Smooth muscle cell (in vitro differentiated cells): Measurements from ENCODE around the gene RELT. TPM values are rescaled to one million over a fixed set of nuclear protein-coding genes. Genes with fewer than 3 reads are reported as not detected.

Experiments used
- DNase-seq: peaks from one replicate; lab custom pipeline; 2025; ENCODE audit not compliant: unreplicated experiment; lab: John Stamatoyannopoulos, UW
- H2AFZ ChIP-seq: fragments of 200-600 bp; sonication (generic); 2 replicates; pipeline ENCODE4 v1.6.0; 2016; ENCODE audit warnings: antibody characterized with exemption, low read depth, mild to moderate bottlenecking
- H3F3A ChIP-seq: fragments of 200-600 bp; sonication (generic); 2 replicates; pipeline ENCODE4 v1.6.0; 2017; ENCODE audit warnings: antibody characterized with exemption, low read depth
- H3K27ac ChIP-seq: fragments of 200-600 bp; sonication (generic); 2 replicates; pipeline ENCODE4 v1.5.1; 2016; ENCODE audit warnings: low read depth, mild to moderate bottlenecking
- H3K27me3 ChIP-seq: fragments of 200-600 bp; sonication (generic); 2 replicates; pipeline ENCODE4 v1.6.1; 2016; ENCODE audit warnings: low read depth, mild to moderate bottlenecking
- H3K36me3 ChIP-seq: fragments of 200-600 bp; sonication (generic); 2 replicates; pipeline ENCODE4 v1.5.1; 2016; ENCODE audit warnings: low read depth
- H3K4me1 ChIP-seq: fragments of 200-600 bp; sonication (generic); 2 replicates; pipeline ENCODE4 v1.5.1; 2016; ENCODE audit warnings: low read depth
- H3K4me2 ChIP-seq: fragments of 200-600 bp; sonication (generic); 2 replicates; pipeline ENCODE4 v1.6.0; 2016; ENCODE audit warnings: mild to moderate bottlenecking
- H3K4me3 ChIP-seq: fragments of 200-600 bp; sonication (generic); 2 replicates; pipeline ENCODE4 v1.5.1; 2016; ENCODE audit warnings: mild to moderate bottlenecking
- H3K79me2 ChIP-seq: fragments of 200-600 bp; sonication (generic); 2 replicates; pipeline ENCODE4 v1.6.0; 2016; ENCODE audit warnings: low read depth, mild to moderate bottlenecking
- H3K9ac ChIP-seq: fragments of 200-600 bp; sonication (generic); 2 replicates; pipeline ENCODE4 v1.6.0; 2016; ENCODE audit warnings: low read depth
- H3K9me3 ChIP-seq: fragments of 200-600 bp; sonication (generic); replicated peaks from 2 replicates; pipeline ENCODE4 v1.5.1; 2016; ENCODE audit warnings: low read depth
- H4K20me1 ChIP-seq: fragments of 200-600 bp; sonication (generic); 2 replicates; pipeline ENCODE4 v1.6.0; 2016; ENCODE audit warnings: low read depth
- WGBS: methylation state at CpG from one replicate; pipeline ENCODE4 v1.1.7; 2016; ENCODE audit warnings: low lambda C conversion rate; 5-methylcytosine and 5-hydroxymethylcytosine counted together
- polyA plus RNA-seq: library from polyadenylated mRNA; unstranded; fragments of >200 nt; fragmentation: Nextera tagmentation; extraction: Ambion mirVana; gene quantifications from 2 replicates; pipeline ENCODE4 v1.2.1, GENCODE V29; 2016
- total RNA-seq: library from RNA; depleted of rRNA; stranded (reverse); fragments of >200 nt; gene quantifications from 2 replicates; pipeline ENCODE4 v1.2.3, GENCODE V29; 2014
- TF ChIP-seq, protein P1 (sequence below): fragments of 200-600 bp; sonication (generic); IDR thresholded peaks from 2 replicates; pipeline ENCODE4 v1.5.1; 2017; ENCODE audit warnings: borderline replicate concordance, mild to moderate bottlenecking, antibody characterized with exemption; ENCODE audit not compliant: insufficient read depth, poor library complexity, severe bottlenecking

RELT gene
- total and polyA plus RNA-seq, 2 experiments from 2014 or later = 4.3 to 5.5 TPM

DNA sequence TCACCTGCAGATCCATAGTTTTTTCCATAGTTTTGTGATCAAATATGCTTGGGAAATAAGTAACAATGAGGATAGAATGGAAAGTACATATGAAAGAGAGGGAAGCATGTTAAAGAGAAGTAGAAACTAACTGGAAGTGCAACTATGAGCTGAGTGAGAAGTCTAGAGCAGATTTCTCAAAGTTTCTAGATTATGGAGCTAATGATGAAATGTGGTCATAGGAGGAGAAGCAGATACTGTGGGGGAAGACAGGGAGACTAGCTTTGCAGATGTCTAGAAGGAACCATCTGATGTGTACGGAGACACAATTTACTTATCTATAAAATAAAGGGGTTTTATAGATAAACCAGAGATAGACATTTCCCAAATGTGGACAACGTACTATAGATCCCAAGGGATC is 37.1 kb downstream of the RELT start:
- H3K27me3 ChIP-seq = no peaks in the 10 kb centered on the region
- peak overlapping the region; percentile 56 for H3K4me2 ChIP-seq
- H3K9me3 ChIP-seq = no peaks in the 10 kb centered on the region
- DNase-seq = no peak
- H3F3A ChIP-seq = peaks cover 20% of the 10 kb centered on the region
- H4K20me1 ChIP-seq = no peaks in the 10 kb centered on the region
- peak overlapping the region; percentile 76 for H3K9ac ChIP-seq
- no peaks in the 10 kb centered on the region for H3K36me3 ChIP-seq
- 74% methylated on average over 2 of the region's 2 CpGs for WGBS
- TF ChIP-seq, protein P1, sequence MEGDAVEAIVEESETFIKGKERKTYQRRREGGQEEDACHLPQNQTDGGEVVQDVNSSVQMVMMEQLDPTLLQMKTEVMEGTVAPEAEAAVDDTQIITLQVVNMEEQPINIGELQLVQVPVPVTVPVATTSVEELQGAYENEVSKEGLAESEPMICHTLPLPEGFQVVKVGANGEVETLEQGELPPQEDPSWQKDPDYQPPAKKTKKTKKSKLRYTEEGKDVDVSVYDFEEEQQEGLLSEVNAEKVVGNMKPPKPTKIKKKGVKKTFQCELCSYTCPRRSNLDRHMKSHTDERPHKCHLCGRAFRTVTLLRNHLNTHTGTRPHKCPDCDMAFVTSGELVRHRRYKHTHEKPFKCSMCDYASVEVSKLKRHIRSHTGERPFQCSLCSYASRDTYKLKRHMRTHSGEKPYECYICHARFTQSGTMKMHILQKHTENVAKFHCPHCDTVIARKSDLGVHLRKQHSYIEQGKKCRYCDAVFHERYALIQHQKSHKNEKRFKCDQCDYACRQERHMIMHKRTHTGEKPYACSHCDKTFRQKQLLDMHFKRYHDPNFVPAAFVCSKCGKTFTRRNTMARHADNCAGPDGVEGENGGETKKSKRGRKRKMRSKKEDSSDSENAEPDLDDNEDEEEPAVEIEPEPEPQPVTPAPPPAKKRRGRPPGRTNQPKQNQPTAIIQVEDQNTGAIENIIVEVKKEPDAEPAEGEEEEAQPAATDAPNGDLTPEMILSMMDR = no peak
- H2AFZ ChIP-seq = no peak overlapping the region
- peak overlapping the region; percentile 93 for H3K27ac ChIP-seq
- H3K4me3 ChIP-seq = no peak overlapping the region
- peaks cover 27% of the 10 kb centered on the region for H3K4me1 ChIP-seq
- no peaks in the 10 kb centered on the region for H3K79me2 ChIP-seq

DNA sequence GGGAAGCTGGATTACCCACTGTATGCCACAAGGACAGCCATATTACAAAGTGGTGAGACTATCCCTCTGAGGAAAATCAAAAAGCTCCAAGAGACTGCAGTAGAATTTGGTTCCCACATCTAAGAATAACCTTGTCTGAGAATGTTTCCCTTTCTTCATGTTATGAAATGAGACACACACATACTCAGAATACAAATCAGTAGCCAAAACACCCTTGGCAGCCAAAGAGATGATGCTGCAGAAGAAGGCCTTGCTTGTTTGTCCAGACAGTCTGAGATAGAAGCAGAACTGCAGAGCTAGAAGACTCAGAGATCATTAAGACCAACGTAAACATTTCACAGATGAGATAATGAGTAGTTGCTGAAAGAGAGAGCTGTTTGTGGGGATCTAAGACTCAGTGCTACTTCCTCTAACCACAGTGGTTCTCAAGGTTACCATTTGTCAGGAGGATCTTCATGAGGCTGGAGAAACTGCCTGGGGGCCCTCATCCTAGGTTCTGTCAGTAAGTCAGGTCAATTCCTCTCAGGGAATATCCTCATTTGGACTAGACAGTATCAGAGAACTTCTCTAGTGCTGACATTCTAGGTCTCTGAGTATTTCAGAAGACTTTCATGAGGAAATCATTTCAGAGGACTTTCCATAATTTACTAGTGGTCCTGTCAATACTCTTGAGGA is 38.9 kb downstream of the RELT start:
- H4K20me1 ChIP-seq = no peaks in the 10 kb centered on the region
- no peak overlapping the region for H2AFZ ChIP-seq
- H3F3A ChIP-seq = peaks cover 24% of the 10 kb centered on the region
- 0% methylated on average over 1 of the region's 1 CpG for WGBS
- peaks cover 27% of the 10 kb centered on the region for H3K4me1 ChIP-seq
- no peak for DNase-seq
- peak overlapping the region; percentile 56 for H3K4me2 ChIP-seq
- H3K4me3 ChIP-seq = no peak overlapping the region
- H3K79me2 ChIP-seq = no peaks in the 10 kb centered on the region
- H3K9ac ChIP-seq = peak overlapping the region; percentile 76
- no peaks in the 10 kb centered on the region for H3K27me3 ChIP-seq
- H3K27ac ChIP-seq = peak overlapping the region; percentile 93
- no peaks in the 10 kb centered on the region for H3K36me3 ChIP-seq
- no peaks in the 10 kb centered on the region for H3K9me3 ChIP-seq
- TF ChIP-seq, protein P1 = no peak

DNA sequence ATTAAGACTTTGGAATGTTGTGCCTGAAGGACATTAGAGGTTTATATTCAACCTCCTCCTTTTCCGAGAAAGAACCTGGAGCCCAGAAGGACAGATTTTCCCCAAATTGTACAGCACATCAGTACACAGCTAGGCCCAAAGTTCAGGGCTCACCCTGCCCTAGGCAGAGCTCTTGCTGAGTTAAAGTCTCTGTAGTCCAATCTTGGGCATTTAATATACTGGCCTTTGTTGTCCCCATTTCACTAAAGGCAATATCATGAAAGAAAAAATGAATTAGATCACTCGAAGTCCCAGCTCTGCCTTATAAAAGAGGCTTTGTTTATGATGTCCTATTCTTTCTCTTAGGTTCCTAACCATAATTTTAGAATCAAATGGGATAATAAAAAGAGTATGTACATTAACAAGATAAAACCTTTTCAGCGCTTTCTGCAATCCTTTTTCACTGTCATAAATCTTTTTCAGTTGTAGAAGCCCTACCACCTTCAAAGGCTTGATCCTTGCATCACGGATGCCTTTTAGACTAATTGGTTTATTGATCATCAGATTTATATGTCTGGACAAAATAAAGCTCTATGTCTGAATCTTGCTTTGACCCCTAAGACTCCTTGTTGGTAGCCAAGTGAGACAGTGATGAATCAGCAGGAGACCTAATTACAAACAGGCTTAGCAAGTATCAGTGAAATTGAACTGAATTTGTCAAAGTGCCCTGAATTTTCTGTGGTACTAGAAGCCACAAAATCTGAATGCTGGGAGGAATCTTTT is 39.8 kb downstream of the RELT start:
- peak overlapping the region; percentile 93 for H3K27ac ChIP-seq
- TF ChIP-seq, protein P1 = no peak
- H3K79me2 ChIP-seq = no peaks in the 10 kb centered on the region
- no peaks in the 10 kb centered on the region for H4K20me1 ChIP-seq
- peak overlapping the region; percentile 56 for H3K4me2 ChIP-seq
- no peaks in the 10 kb centered on the region for H3K9me3 ChIP-seq
- peaks cover 27% of the 10 kb centered on the region for H3K4me1 ChIP-seq
- H3K9ac ChIP-seq = peak overlapping the region; percentile 76
- 40% methylated on average over 4 of the region's 4 CpGs for WGBS
- H3K27me3 ChIP-seq = no peaks in the 10 kb centered on the region
- DNase-seq = no peak
- no peak overlapping the region for H2AFZ ChIP-seq
- no peak overlapping the region for H3K4me3 ChIP-seq
- no peaks in the 10 kb centered on the region for H3K36me3 ChIP-seq
- peaks cover 24% of the 10 kb centered on the region for H3F3A ChIP-seq
